ENCODE results near the gene SMR3B.

Gene SMR3B

GRCh38 chr4:70397580-70397979, 14.6 kb downstream of the SMR3B start, which contains the start of gene OPRPN:
OPRPN (plus strand) TSS chr4:70397940; CDS start chr4:70399286, 1,346 bp downstream.
- no peaks in the 10 kb centered on the region for H3K27me3 Mint-ChIP-seq
- H3K36me3 Mint-ChIP-seq (ENCODE audit: insufficient read depth) = no peaks in the 10 kb centered on the region
- no peak for ATAC-seq (replicated peaks)
- no peak within 1 kb of the TSS for H3K4me3 Mint-ChIP-seq
- no peak within 1 kb of the TSS for H3K27ac Mint-ChIP-seq
- H3K9me3 Mint-ChIP-seq = peaks cover 0 to 2% of the 10 kb centered on the region in 2 donors
- no peak for DNase-seq
- no peaks in the 10 kb centered on the region for H3K4me1 Mint-ChIP-seq (ENCODE audit: low read depth in 2 of 2)

GRCh38 chr4:70399319-70399718, 16.4 kb downstream of the SMR3B start:
- no peak for DNase-seq
- no peak for ATAC-seq (replicated peaks)
- Mint-ChIP-seq H3K27me3 (no peaks in the 10 kb centered on the region), H3K9me3 (peaks cover 5% of the 10 kb centered on the region in 2 donors), H3K4me1 (ENCODE audit: low read depth in 2 of 2) (no peaks in the 10 kb centered on the region), H3K4me3 (no peak overlapping the region), H3K36me3 (ENCODE audit: insufficient read depth) (no peaks in the 10 kb centered on the region), H3K27ac (no peak overlapping the region)

- Mint-ChIP-seq H3K27ac (no peak overlapping the region), H3K27me3 (no peaks in the 10 kb centered on the region), H3K9me3 (peaks cover 7 to 8% of the 10 kb centered on the region in 2 donors), H3K4me3 (no peak overlapping the region), H3K4me1 (ENCODE audit: low read depth in 2 of 2) (no peaks in the 10 kb centered on the region), H3K36me3 (ENCODE audit: insufficient read depth) (no peaks in the 10 kb centered on the region)
- DNase-seq (no peak), ATAC-seq (replicated peaks) (no peak)
Observed at GRCh38 chr4:70402762-70403161, 19.8 kb downstream of the SMR3B start.

- no peaks in the 10 kb centered on the region for H3K36me3 Mint-ChIP-seq (ENCODE audit: insufficient read depth)
- ATAC-seq (replicated peaks) (no peak), DNase-seq (no peak)
- H3K27me3 Mint-ChIP-seq = no peaks in the 10 kb centered on the region
- no peak overlapping the region for H3K4me3 Mint-ChIP-seq
- H3K4me1 Mint-ChIP-seq (ENCODE audit: low read depth in 2 of 2) = no peaks in the 10 kb centered on the region
- H3K27ac Mint-ChIP-seq = no peak overlapping the region
- peaks cover 8 to 13% of the 10 kb centered on the region in 2 donors for H3K9me3 Mint-ChIP-seq
Observed at GRCh38 chr4:70405765-70406164, 22.8 kb downstream of the SMR3B start.

- H3K4me1 Mint-ChIP-seq (ENCODE audit: low read depth in 2 of 2) = no peaks in the 10 kb centered on the region
- H3K36me3 Mint-ChIP-seq (ENCODE audit: insufficient read depth) = no peaks in the 10 kb centered on the region
- H3K4me3 Mint-ChIP-seq = no peak overlapping the region
Observed at GRCh38 chr4:70425306-70425705, 42.4 kb downstream of the SMR3B start.

GRCh38 chr4:70426789-70427188, 43.9 kb downstream of the SMR3B start:
- DNase-seq (no peak), ATAC-seq (replicated peaks) (no peak)
- peaks cover 0 to 11% of the 10 kb centered on the region in 2 donors for H3K9me3 Mint-ChIP-seq
- H3K4me3 Mint-ChIP-seq = no peak overlapping the region
- H3K27ac Mint-ChIP-seq = no peak overlapping the region
- H3K36me3 Mint-ChIP-seq (ENCODE audit: insufficient read depth) = no peaks in the 10 kb centered on the region
- no peaks in the 10 kb centered on the region for H3K4me1 Mint-ChIP-seq (ENCODE audit: low read depth in 2 of 2)
- no peaks in the 10 kb centered on the region for H3K27me3 Mint-ChIP-seq

More at GRCh38 chr4:70425306-70425705, 42.4 kb downstream of the SMR3B start:
- Mint-ChIP-seq H3K9me3 (peaks cover 5 to 11% of the 10 kb centered on the region in 2 donors), H3K27me3 (no peaks in the 10 kb centered on the region), H3K27ac (no peak overlapping the region)
- no peak for ATAC-seq (replicated peaks)
- DNase-seq = no peak

GRCh38 chr4:70437197-70437596, 54.3 kb downstream of the SMR3B start:
- Mint-ChIP-seq H3K27ac (no peak overlapping the region), H3K4me1 (ENCODE audit: low read depth in 2 of 2) (no peaks in the 10 kb centered on the region), H3K27me3 (peaks cover 4 to 7% of the 10 kb centered on the region in 2 donors), H3K36me3 (ENCODE audit: insufficient read depth) (no peaks in the 10 kb centered on the region), H3K4me3 (no peak overlapping the region), H3K9me3 (peaks cover 6 to 7% of the 10 kb centered on the region in 2 donors)
- ATAC-seq (replicated peaks) = no peak
- DNase-seq = no peak
